Ovary (tissue), 3 donors: ENCODE results near the gene ESYT2.

ENCODE experiments used
- EP300 ChIP-seq: sonication (generic); formaldehyde crosslinking; IDR thresholded peaks from one replicate; pipeline ENCODE4 v1.6.1; 2017; ENCODE audit warnings: antibody characterized with exemption
- POLR2A ChIP-seq: fragments of 450-650 bp; IDR thresholded peaks from one replicate; pipeline ENCODE4 v1.6.1; 2017; ENCODE audit warnings: antibody characterized with exemption, mild to moderate bottlenecking, moderate library complexity
- TF ChIP-seq, protein P1 (sequence below), 3 donors: fragments of 450-650 bp in 2 of 3; fragments of 200-600 bp in 1 of 3; IDR thresholded peaks; one replicate each; pipeline versions ENCODE4 v1.5.1 to v1.8.0; 2016 to 2022; ENCODE audit warnings: antibody characterized with exemption in 3 of 3, mild to moderate bottlenecking in 1 of 3
- donor health status: DM: no; HTN: no; CAD: no.

DNA sequence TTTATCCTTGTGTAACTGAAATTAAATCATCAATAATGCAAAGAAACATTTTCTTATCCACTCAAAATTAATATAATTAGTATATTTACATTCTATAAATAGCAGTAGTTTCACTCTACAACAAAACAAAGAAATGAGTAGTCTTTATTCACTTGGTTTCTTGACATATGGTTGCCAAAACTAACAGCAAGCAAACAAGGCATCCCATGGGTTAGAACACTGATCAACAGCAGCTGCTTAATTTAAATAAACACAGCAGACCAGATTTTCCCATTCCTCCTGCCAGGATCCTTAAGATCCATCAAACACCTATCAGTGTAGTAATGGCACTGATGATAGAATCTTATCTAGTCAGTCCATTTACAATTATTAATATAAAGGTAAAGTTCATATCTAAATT, 146.9 kb downstream of the ESYT2 start:
- TF ChIP-seq, protein P1, sequence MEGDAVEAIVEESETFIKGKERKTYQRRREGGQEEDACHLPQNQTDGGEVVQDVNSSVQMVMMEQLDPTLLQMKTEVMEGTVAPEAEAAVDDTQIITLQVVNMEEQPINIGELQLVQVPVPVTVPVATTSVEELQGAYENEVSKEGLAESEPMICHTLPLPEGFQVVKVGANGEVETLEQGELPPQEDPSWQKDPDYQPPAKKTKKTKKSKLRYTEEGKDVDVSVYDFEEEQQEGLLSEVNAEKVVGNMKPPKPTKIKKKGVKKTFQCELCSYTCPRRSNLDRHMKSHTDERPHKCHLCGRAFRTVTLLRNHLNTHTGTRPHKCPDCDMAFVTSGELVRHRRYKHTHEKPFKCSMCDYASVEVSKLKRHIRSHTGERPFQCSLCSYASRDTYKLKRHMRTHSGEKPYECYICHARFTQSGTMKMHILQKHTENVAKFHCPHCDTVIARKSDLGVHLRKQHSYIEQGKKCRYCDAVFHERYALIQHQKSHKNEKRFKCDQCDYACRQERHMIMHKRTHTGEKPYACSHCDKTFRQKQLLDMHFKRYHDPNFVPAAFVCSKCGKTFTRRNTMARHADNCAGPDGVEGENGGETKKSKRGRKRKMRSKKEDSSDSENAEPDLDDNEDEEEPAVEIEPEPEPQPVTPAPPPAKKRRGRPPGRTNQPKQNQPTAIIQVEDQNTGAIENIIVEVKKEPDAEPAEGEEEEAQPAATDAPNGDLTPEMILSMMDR (IDR thresholded peaks at IDR 0.05) = no peak
- no peak for TF ChIP-seq POLR2A
- no peak for TF ChIP-seq EP300
